VCaP (cell line): Measurements from ENCODE around the gene MARCHF9.

Experiments used
- H3K27ac ChIP-seq: fragments of 450-650 bp; 2 replicates; pipeline ENCODE4 v1.5.1; 2017
- CTCF ChIP-seq: fragments of 450-650 bp; conservative IDR thresholded peaks from 2 replicates; pipeline ENCODE4 v1.5.1; 2017; ENCODE audit warnings: mild to moderate bottlenecking, moderate library complexity

MARCHF9 gene

GRCh38 chr12:57732726-57733593 lies 21.9 kb upstream of the MARCHF9 start:
- H3K27ac ChIP-seq, result no peak overlapping the region

GRCh38 chr12:57733928-57734327 lies 21.0 kb upstream of the MARCHF9 start:
- no peak overlapping the region for H3K27ac ChIP-seq
- no peak for TF ChIP-seq CTCF

More at GRCh38 chr12:57732726-57733593, 21.9 kb upstream of the MARCHF9 start:
- TF ChIP-seq CTCF, result no peak

GRCh38 chr12:57734591-57734990 lies 20.3 kb upstream of the MARCHF9 start:
- no peak for TF ChIP-seq CTCF
- H3K27ac ChIP-seq, result no peak overlapping the region

- no peak for TF ChIP-seq CTCF
- no peak overlapping the region for H3K27ac ChIP-seq
These were observed 19.6 kb upstream of the MARCHF9 start for GRCh38 chr12:57735198-57735855.

GRCh38 chr12:57735952-57736740 lies 18.8 kb upstream of the MARCHF9 start:
- no peak overlapping the region for H3K27ac ChIP-seq
- peak; percentile 74 for TF ChIP-seq CTCF

- TF ChIP-seq CTCF, result no peak
- no peak overlapping the region for H3K27ac ChIP-seq
These were observed 18.0 kb upstream of the MARCHF9 start for GRCh38 chr12:57736741-57737466.
